DND-41 (cell line): ENCODE data around the gene DNAJC30.
"Not testable (repeated sequence)": the region's sequence is repeated elsewhere in the genome, so short reads cannot be mapped to it uniquely, and the experiment has no call there.

Experiments
- ATAC-seq: fragments of 200-7000 bp; cut with Tn5 transposase; 3 replicates; pipeline ENCODE4 v1.9.1; 2021; ENCODE audit warnings: low read depth; ENCODE audit not compliant: insufficient read depth
- DNase-seq: peaks from one replicate; pipeline ENCODE4 v3.0.0-alpha.2; 2020
- H2AFZ ChIP-seq: 2 replicates; pipeline ENCODE4 v1.6.0; 2012; ENCODE audit warnings: low read depth, low read length
- H3K27ac ChIP-seq: 2 replicates; pipeline ENCODE4 v1.5.1; 2012; ENCODE audit warnings: low read length, inconsistent platforms
- H3K27me3 ChIP-seq: fragments of 200-600 bp; sonication (generic); 2 replicates; pipeline ENCODE4 v1.6.0; 2012; ENCODE audit warnings: low read length, mild to moderate bottlenecking, inconsistent platforms; ENCODE audit not compliant: insufficient read depth, poor library complexity
- H3K36me3 ChIP-seq: 2 replicates; pipeline ENCODE4 v1.5.1; 2012; ENCODE audit warnings: low read length, inconsistent platforms; ENCODE audit not compliant: insufficient read depth
- H3K4me1 ChIP-seq: 2 replicates; pipeline ENCODE4 v1.5.1; 2012; ENCODE audit warnings: mild to moderate bottlenecking, low read length; ENCODE audit not compliant: insufficient read depth
- H3K4me2 ChIP-seq: 2 replicates; pipeline ENCODE4 v1.6.0; 2012; ENCODE audit warnings: mild to moderate bottlenecking, moderate library complexity, low read length, inconsistent platforms; ENCODE audit not compliant: insufficient read depth
- H3K4me3 ChIP-seq, 2 experiments: fragments of 200-600 bp in 1 of 2; shearing (Covaris generic) in 1 of 2; 2 replicates each; pipeline ENCODE4 v1.5.1; 2012 to 2016; ENCODE audit warnings: inconsistent platforms in 2 of 2, low read length in 2 of 2, mild to moderate bottlenecking in 2 of 2, low read depth in 1 of 2, moderate library complexity in 1 of 2
- H3K79me2 ChIP-seq: 2 replicates; pipeline ENCODE4 v1.6.0; 2012; ENCODE audit warnings: low read length, inconsistent platforms; ENCODE audit not compliant: insufficient read depth
- H3K9ac ChIP-seq: 2 replicates; pipeline ENCODE4 v1.6.0; 2012; ENCODE audit warnings: low read depth, mild to moderate bottlenecking, inconsistent platforms, low read length, moderate library complexity
- H3K9me3 ChIP-seq: 2 replicates; pipeline ENCODE4 v1.5.1; 2012; ENCODE audit warnings: low read length, moderate library complexity, mild to moderate bottlenecking, inconsistent platforms; ENCODE audit not compliant: insufficient read depth, severe bottlenecking
- H4K20me1 ChIP-seq: 2 replicates; pipeline ENCODE4 v1.6.0; 2012; ENCODE audit warnings: low read length; ENCODE audit not compliant: insufficient read depth
- EZH2 ChIP-seq: IDR thresholded peaks from 3 replicates; pipeline ENCODE4 v1.6.1; 2012; ENCODE audit warnings: borderline replicate concordance, low read depth, mild to moderate bottlenecking, moderate library complexity, low read length, inconsistent platforms; ENCODE audit not compliant: severe bottlenecking
- TF ChIP-seq, protein P1 (sequence below): IDR thresholded peaks from 2 replicates; pipeline ENCODE4 v1.5.1; 2012; ENCODE audit warnings: borderline replicate concordance, low read length, moderate library complexity, mild to moderate bottlenecking; ENCODE audit not compliant: poor library complexity, severe bottlenecking; ENCODE audit errors: extremely low read depth

Gene DNAJC30

DNA sequence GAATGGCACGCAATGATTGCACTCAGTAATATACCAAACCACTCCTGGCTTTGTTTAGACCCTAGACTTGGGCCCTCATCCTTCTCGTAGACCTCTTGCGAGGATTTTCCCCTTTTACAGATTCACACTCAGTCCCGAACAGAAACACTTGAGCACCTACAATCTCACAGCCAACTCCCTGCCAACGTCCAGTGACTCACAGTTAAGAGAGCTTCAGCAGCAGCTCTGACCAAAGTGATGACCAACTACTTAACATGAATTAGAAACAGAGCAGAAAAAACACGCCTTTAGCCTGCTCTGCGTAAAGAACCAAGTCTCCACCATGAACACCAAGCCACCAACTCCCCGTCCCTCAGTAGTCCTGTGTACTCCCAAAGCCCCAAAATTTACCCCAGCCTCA lies 2.2 kb downstream of the DNAJC30 start:
- H4K20me1 ChIP-seq = peaks cover 34% of the 10 kb centered on the region
- H3K4me2 ChIP-seq = peak overlapping the region; percentile 99
- H3K4me1 ChIP-seq = peaks cover 40% of the 10 kb centered on the region
- H3K9ac ChIP-seq = 0 out of 2 replicates have a peak overlapping the region, but pooled peaks have one; percentile 13
- ATAC-seq = no peak
- DNase-seq = no peak
- H3K9me3 ChIP-seq = no peaks in the 10 kb centered on the region
- H3K27me3 ChIP-seq = no peaks in the 10 kb centered on the region
- H2AFZ ChIP-seq = no peak overlapping the region
- H3K27ac ChIP-seq = no peak overlapping the region
- peaks cover 70% of the 10 kb centered on the region for H3K79me2 ChIP-seq
- H3K4me3 ChIP-seq = peak overlapping the region in 1 of 2 experiments; percentile 79; a peak in 1 of 4 replicates
- H3K36me3 ChIP-seq = peaks cover 36% of the 10 kb centered on the region
- TF ChIP-seq, protein P1, sequence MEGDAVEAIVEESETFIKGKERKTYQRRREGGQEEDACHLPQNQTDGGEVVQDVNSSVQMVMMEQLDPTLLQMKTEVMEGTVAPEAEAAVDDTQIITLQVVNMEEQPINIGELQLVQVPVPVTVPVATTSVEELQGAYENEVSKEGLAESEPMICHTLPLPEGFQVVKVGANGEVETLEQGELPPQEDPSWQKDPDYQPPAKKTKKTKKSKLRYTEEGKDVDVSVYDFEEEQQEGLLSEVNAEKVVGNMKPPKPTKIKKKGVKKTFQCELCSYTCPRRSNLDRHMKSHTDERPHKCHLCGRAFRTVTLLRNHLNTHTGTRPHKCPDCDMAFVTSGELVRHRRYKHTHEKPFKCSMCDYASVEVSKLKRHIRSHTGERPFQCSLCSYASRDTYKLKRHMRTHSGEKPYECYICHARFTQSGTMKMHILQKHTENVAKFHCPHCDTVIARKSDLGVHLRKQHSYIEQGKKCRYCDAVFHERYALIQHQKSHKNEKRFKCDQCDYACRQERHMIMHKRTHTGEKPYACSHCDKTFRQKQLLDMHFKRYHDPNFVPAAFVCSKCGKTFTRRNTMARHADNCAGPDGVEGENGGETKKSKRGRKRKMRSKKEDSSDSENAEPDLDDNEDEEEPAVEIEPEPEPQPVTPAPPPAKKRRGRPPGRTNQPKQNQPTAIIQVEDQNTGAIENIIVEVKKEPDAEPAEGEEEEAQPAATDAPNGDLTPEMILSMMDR = no peak
- no peak for TF ChIP-seq EZH2

DNA sequence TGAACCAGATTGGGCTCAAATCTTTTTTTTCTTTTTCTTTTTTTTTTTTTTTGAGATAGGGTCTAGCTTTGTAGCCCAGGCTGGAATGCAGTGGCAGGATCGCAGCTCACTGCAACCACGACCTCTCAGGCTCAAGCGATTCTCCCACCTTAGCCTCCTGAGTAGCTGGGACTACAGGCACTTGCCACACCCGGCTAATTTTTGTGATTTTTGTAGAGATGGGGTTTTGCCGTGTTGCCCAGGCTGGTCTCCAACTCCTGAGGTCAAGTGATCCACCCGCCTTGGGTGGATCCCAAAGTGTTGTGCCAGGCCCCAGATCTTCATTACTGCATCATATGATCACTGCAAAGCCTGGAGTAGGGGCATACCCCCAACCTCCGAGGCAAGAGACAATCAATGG lies 2.8 kb downstream of the DNAJC30 start:
- no peak overlapping the region for H3K9ac ChIP-seq
- H3K27ac ChIP-seq = no peak overlapping the region
- H3K4me3 ChIP-seq = no peak overlapping the region; a peak in 1 of 4 replicates
- ATAC-seq = no peak
- H3K27me3 ChIP-seq = no peaks in the 10 kb centered on the region
- TF ChIP-seq, protein P1 = no peak
- no peak for TF ChIP-seq EZH2
- peaks cover 40% of the 10 kb centered on the region for H3K4me1 ChIP-seq
- no peak overlapping the region for H2AFZ ChIP-seq
- H3K9me3 ChIP-seq = no peaks in the 10 kb centered on the region
- no peak for DNase-seq
- peaks cover 65% of the 10 kb centered on the region for H3K79me2 ChIP-seq
- peaks cover 34% of the 10 kb centered on the region for H4K20me1 ChIP-seq
- H3K4me2 ChIP-seq = peak overlapping the region; percentile 99; the same call in 1 of the 2 replicates
- H3K36me3 ChIP-seq = peaks cover 35% of the 10 kb centered on the region

DNA sequence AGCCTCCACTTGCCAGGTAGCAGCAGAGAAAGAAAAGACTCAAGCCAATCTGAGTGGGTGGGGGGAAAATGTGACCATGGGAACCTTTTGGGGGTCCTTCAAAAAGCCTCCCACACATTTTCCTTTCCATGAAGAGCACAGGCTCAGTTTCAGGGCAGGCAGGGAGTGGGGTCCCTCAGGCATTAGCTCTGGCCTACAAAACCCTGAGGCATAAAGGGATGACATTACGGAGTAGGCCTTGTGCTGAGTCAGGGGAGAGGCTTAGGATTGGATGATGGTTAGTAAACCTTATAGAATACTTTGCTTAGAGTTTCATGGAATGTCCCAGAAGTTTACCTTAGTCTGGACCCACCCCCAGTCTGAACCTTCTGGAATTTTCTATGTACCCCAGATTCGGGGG lies 3.5 kb downstream of the DNAJC30 start:
- DNase-seq (no peak), ATAC-seq (no peak)
- no peaks in the 10 kb centered on the region for H3K27me3 ChIP-seq
- no peak overlapping the region for H3K4me2 ChIP-seq
- H3K4me3 ChIP-seq = no peak overlapping the region
- peaks cover 27% of the 10 kb centered on the region for H4K20me1 ChIP-seq
- no peak overlapping the region for H2AFZ ChIP-seq
- H3K9ac ChIP-seq = no peak overlapping the region
- H3K79me2 ChIP-seq = peaks cover 57% of the 10 kb centered on the region
- TF ChIP-seq EZH2 = no peak
- TF ChIP-seq, protein P1 = no peak
- no peaks in the 10 kb centered on the region for H3K9me3 ChIP-seq
- peaks cover 30% of the 10 kb centered on the region for H3K36me3 ChIP-seq
- peaks cover 33% of the 10 kb centered on the region for H3K4me1 ChIP-seq
- H3K27ac ChIP-seq = no peak overlapping the region

DNA sequence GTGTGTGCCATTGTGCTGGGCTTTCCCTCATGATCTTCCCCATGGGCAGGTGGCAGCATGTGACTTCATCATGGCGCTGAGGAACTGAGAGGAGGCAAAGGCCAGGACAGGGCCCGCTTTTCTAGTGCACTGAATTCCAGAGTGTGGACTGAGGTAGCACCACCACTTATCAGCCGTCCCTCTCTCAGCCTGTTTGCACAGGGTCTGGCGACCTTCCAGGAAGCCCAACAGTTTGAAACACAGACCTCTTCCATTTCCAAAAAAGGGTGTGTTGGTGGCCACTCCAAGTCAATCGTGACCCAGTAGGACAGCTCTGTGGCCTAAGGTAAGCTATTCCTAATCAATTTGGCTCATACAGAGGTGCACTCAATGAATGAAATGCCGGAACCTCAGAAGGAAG lies 4.4 kb downstream of the DNAJC30 start:
- H3K4me1 ChIP-seq = peaks cover 25% of the 10 kb centered on the region
- H3K27ac ChIP-seq = no peak overlapping the region
- no peak overlapping the region for H3K4me2 ChIP-seq
- ATAC-seq = no peak
- peaks cover 48% of the 10 kb centered on the region for H3K79me2 ChIP-seq
- H3K9me3 ChIP-seq = no peaks in the 10 kb centered on the region
- H2AFZ ChIP-seq = no peak overlapping the region
- no peak for DNase-seq
- H3K27me3 ChIP-seq = no peaks in the 10 kb centered on the region
- H4K20me1 ChIP-seq = peaks cover 27% of the 10 kb centered on the region
- H3K4me3 ChIP-seq = no peak overlapping the region
- H3K9ac ChIP-seq = no peak overlapping the region
- TF ChIP-seq, protein P1 = no peak
- no peak for TF ChIP-seq EZH2
- H3K36me3 ChIP-seq = peaks cover 30% of the 10 kb centered on the region

DNA sequence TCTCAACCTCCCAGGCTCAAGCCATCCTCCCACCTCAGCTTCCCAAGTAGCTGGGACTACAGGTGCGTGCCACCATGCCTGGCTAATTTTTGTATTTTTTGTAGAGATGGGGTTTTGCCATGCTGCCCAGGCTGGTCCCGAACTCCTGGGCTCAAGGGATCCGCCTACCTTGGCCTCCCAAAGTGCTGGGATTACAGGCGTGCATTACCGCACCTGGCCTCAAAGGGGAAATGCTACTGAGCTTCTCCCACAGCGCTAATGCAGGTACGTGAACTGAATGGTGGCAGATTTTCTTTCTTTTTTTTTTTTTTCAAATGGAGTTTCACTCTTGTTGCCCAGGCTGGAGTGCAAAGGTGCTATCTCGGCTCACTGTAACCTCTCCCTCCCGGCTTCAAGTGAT lies 7.2 kb downstream of the DNAJC30 start:
- H3K4me1 ChIP-seq, H3K9ac ChIP-seq, ATAC-seq, H3K4me2 ChIP-seq, H3K27me3 ChIP-seq, DNase-seq, H3K9me3 ChIP-seq, H3K4me3 ChIP-seq, H3K27ac ChIP-seq, H2AFZ ChIP-seq: not testable (repeated sequence)
- H4K20me1 ChIP-seq = peaks cover 22% of the 10 kb centered on the region
- peaks cover 25% of the 10 kb centered on the region for H3K36me3 ChIP-seq
- H3K79me2 ChIP-seq = peaks cover 22% of the 10 kb centered on the region
